CD14-positive monocyte (primary cell): ENCODE measurements around the gene KLF3. TPM values are rescaled to one million over a fixed set of nuclear protein-coding genes. Genes with fewer than 3 reads are reported as not detected.
A peak's percentile ranks its signal among the peaks of the same experiment; 100 is the strongest.

Experiments
- DNase-seq, 3 donors: peaks; one replicate each; pipeline ENCODE4 v3.0.0-alpha.2; 2011 to 2022
- H2AFZ ChIP-seq: 2 replicates; pipeline ENCODE4 v1.6.0; 2012; ENCODE audit warnings: mild to moderate bottlenecking, low read depth, low read length, inconsistent platforms; ENCODE audit not compliant: insufficient read depth, poor library complexity, severe bottlenecking
- H3K27ac ChIP-seq, 2 donors: 1 replicate in 1 of 2; 2 replicates in 1 of 2; pipeline ENCODE4 v1.5.1; 2012 to 2013; ENCODE audit warnings: low read length in 2 of 2, control low read depth in 1 of 2, inconsistent platforms in 1 of 2, low read depth in 1 of 2, mild to moderate bottlenecking in 1 of 2
- H3K27me3 ChIP-seq, 2 donors: one replicate each; pipeline versions ENCODE4 v1.6.0 to v1.6.1; 2011 to 2013; ENCODE audit warnings: low read length in 2 of 2; ENCODE audit not compliant: control insufficient read depth in 2 of 2, insufficient read depth in 2 of 2
- H3K36me3 ChIP-seq, 2 donors: replicated peaks in 1 of 2; 1 replicate in 1 of 2; 2 replicates in 1 of 2; pipeline versions ENCODE4 v1.5.1 to v1.6.1; 2012 to 2013; ENCODE audit warnings: low read length in 2 of 2, control low read depth in 1 of 2, inconsistent platforms in 1 of 2, mild to moderate bottlenecking in 1 of 2; ENCODE audit not compliant: insufficient read depth in 2 of 2, control insufficient read depth in 1 of 2
- H3K4me1 ChIP-seq, 2 donors: 1 replicate in 1 of 2; 2 replicates in 1 of 2; pipeline versions ENCODE4 v1.5.1 to v1.6.1; 2012 to 2013; ENCODE audit warnings: low read length in 2 of 2, control low read depth in 1 of 2, inconsistent platforms in 1 of 2, mild to moderate bottlenecking in 1 of 2, moderate library complexity in 1 of 2; ENCODE audit not compliant: insufficient read depth in 2 of 2, control insufficient read depth in 1 of 2
- H3K4me2 ChIP-seq: replicated peaks from 2 replicates; pipeline ENCODE3; 2012; ENCODE audit warnings: low read length, moderate library complexity, mild to moderate bottlenecking; ENCODE audit not compliant: poor library complexity, severe bottlenecking; ENCODE audit errors: extremely low read depth
- H3K4me3 ChIP-seq, 3 experiments: fragments of 200-600 bp in 1 of 3; sonication (generic) in 1 of 3; replicated peaks in 1 of 3; 1 replicate in 2 of 3; 2 replicates in 1 of 3; pipeline ENCODE4 v1.5.1; 2011 to 2013; ENCODE audit warnings: low read length in 3 of 3, mild to moderate bottlenecking in 3 of 3, control low read depth in 2 of 3, low read depth in 2 of 3, inconsistent platforms in 1 of 3, moderate library complexity in 1 of 3
- H3K79me2 ChIP-seq: 2 replicates; pipeline ENCODE4 v1.6.0; 2012; ENCODE audit warnings: mild to moderate bottlenecking, control low read depth, inconsistent platforms, low read length, moderate library complexity; ENCODE audit not compliant: insufficient read depth
- H3K9ac ChIP-seq: 2 replicates; pipeline ENCODE4 v1.6.0; 2017; ENCODE audit warnings: low read length, mild to moderate bottlenecking; ENCODE audit not compliant: insufficient read depth, poor library complexity, severe bottlenecking
- H3K9me3 ChIP-seq, 2 donors: replicated peaks in 1 of 2; 1 replicate in 1 of 2; 2 replicates in 1 of 2; pipeline versions ENCODE4 v1.5.1 to v1.6.1; 2012 to 2013; ENCODE audit warnings: low read length in 2 of 2, control low read depth in 1 of 2; ENCODE audit not compliant: control insufficient read depth in 1 of 2, insufficient read depth in 1 of 2
- H4K20me1 ChIP-seq: 2 replicates; pipeline ENCODE4 v1.6.0; 2012; ENCODE audit warnings: mild to moderate bottlenecking, low read length, control low read depth, moderate library complexity; ENCODE audit not compliant: insufficient read depth
- H3K27ac Mint-ChIP-seq, 7 donors: one replicate each; pipeline ENCODE4 v1.8.0; 2020; ENCODE audit warnings: mild to moderate bottlenecking in 7 of 7, mixed read lengths in 7 of 7, moderate library complexity in 6 of 7, inconsistent platforms in 2 of 7
- H3K27me3 Mint-ChIP-seq, 3 donors: one replicate each; pipeline ENCODE4 v1.8.0; 2021 to 2022; ENCODE audit warnings: low read depth in 3 of 3, mild to moderate bottlenecking in 3 of 3, mixed read lengths in 3 of 3, moderate library complexity in 3 of 3, inconsistent platforms in 1 of 3
- H3K36me3 Mint-ChIP-seq, 2 donors: one replicate each; pipeline ENCODE4 v1.8.0; 2020; ENCODE audit warnings: mixed read lengths in 2 of 2, inconsistent platforms in 1 of 2, mild to moderate bottlenecking in 1 of 2
- H3K4me1 Mint-ChIP-seq: one replicate; pipeline ENCODE4 v1.8.0; 2020; ENCODE audit warnings: mild to moderate bottlenecking, mixed read lengths
- H3K4me3 Mint-ChIP-seq, 2 donors: one replicate each; pipeline ENCODE4 v1.8.0; 2020; ENCODE audit warnings: mild to moderate bottlenecking in 2 of 2, mixed read lengths in 2 of 2, moderate library complexity in 1 of 2
- H3K9me3 Mint-ChIP-seq, 7 donors: one replicate each; pipeline ENCODE4 v1.8.0; 2020 to 2022; ENCODE audit warnings: mixed read lengths in 7 of 7, mild to moderate bottlenecking in 6 of 7, moderate library complexity in 6 of 7, inconsistent platforms in 2 of 7
- WGBS: methylation state at CpG from one replicate; pipeline ENCODE4 v1.1.5; 2013; ENCODE audit warnings: missing lambda C conversion rate; ENCODE audit not compliant: insufficient coverage; 5-methylcytosine and 5-hydroxymethylcytosine counted together
- intact Hi-C, 2 donors: fragments of 100-400 bp; cut with micrococcal nuclease; formaldehyde crosslinking; loops; one replicate each; pipeline versions ENCODE4 v1.15.0 to v1.15.1; 2023
- polyA plus RNA-seq, 3 donors: library from polyadenylated mRNA; depleted of rRNA in 1 of 3; unstranded in 2 of 3; stranded (reverse) in 1 of 3; fragments of 300-500 nt in 2 of 3; fragments of >200 nt in 1 of 3; fragmentation: Illumina TruSeq in 2 of 3; gene quantifications; 1 replicate in 2 of 3; 2 replicates in 1 of 3; pipeline ENCODE4 v1.2.3, GENCODE V29; 2012 to 2021
- TF ChIP-seq, protein P1 (sequence below): fragments of 200-600 bp; IDR thresholded peaks from one replicate; pipeline ENCODE4 v1.8.0; 2022; ENCODE audit warnings: antibody characterized with exemption, mild to moderate bottlenecking

Gene KLF3
- polyA plus RNA-seq, 3 donors = 46.3 to 95.7 (median 53.9) TPM

DNA sequence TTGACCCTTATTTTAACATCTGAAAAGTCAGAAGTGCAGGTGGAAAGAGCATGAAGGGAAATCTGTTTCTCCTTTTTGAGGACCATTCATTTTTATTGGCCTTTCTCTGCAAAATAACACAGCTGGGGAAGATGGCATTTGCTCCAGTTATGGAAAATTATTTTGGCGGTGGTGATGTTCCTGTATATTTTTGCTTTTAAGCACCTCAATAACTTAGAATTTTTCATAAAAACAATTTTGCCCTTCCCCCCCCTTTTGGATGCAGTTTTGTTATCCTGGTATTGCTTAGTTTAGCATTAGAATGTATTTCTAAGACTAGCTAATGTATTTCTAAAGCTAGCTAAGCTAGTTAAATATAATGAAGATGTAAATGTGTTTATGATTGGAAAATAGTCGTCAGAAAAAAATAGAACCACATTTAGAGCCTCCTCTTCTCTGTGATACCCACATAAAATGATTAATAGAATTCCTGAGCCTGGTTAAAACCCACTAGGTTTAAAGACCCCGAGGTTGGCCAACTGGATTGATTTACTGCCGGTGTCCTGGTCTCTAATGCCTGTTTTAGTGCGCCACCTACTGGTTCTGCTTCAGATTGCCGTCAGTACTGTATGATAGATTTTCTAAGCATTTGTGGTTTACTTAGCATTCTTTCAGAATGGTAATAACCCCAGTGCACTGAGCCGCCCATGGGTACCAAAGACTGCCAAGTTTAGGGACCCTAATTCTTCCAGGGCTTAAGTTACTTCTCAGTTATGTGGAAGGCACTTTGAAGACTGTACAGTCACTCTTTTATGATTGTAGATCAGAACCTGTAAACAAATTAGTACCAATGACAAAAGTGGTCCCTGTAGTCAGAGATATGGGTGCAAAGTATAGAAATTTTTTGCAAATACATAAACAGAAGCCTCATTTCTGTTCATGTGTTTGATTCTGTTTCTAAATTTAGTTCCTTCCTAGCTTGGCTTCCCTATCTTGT, 11.4 kb downstream of the KLF3 start:
- Histone ChIP-seq H3K27me3 (no peaks in the 10 kb centered on the region), H4K20me1 (peaks cover 100% of the 10 kb centered on the region), H3K9me3 (no peaks in the 10 kb centered on the region), H3K27ac (peak overlapping the region in 1 of 2 donors; percentile 62), H3K36me3 (peaks cover 6 to 8% of the 10 kb centered on the region in 2 donors), H3K4me2 (peak overlapping the region; percentile 40), H3K4me1 (peaks cover 55 to 68% of the 10 kb centered on the region in 2 donors), H3K4me3 (peak overlapping the region in 1 of 3 experiments; percentile 29), H3K79me2 (peaks cover 100% of the 10 kb centered on the region), H2AFZ (no peak overlapping the region), H3K9ac (no peak overlapping the region)
- WGBS = 0% methylated on average over 2 of the region's 7 CpGs
- H3K27ac Mint-ChIP-seq = peak overlapping the region in 6 of 7 donors; percentile 56 to 88 (median 69)
- peaks cover 20 to 31% of the 10 kb centered on the region in 2 donors for H3K36me3 Mint-ChIP-seq
- intact Hi-C loops = loop anchor here (1.0 to 10.0 kb wide), 5 partner anchors 355 to 613 kb away; no protein-coding TSS in a partner anchor
- DNase-seq = peak; percentile 67 to 79 (median 75)
- H3K9me3 Mint-ChIP-seq = peaks cover 0 to 1% (median 0%) of the 10 kb centered on the region in 7 donors
- H3K4me1 Mint-ChIP-seq = peaks cover 68% of the 10 kb centered on the region
- TF ChIP-seq, protein P1, sequence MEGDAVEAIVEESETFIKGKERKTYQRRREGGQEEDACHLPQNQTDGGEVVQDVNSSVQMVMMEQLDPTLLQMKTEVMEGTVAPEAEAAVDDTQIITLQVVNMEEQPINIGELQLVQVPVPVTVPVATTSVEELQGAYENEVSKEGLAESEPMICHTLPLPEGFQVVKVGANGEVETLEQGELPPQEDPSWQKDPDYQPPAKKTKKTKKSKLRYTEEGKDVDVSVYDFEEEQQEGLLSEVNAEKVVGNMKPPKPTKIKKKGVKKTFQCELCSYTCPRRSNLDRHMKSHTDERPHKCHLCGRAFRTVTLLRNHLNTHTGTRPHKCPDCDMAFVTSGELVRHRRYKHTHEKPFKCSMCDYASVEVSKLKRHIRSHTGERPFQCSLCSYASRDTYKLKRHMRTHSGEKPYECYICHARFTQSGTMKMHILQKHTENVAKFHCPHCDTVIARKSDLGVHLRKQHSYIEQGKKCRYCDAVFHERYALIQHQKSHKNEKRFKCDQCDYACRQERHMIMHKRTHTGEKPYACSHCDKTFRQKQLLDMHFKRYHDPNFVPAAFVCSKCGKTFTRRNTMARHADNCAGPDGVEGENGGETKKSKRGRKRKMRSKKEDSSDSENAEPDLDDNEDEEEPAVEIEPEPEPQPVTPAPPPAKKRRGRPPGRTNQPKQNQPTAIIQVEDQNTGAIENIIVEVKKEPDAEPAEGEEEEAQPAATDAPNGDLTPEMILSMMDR = peak; percentile 94
- H3K27me3 Mint-ChIP-seq = no peaks in the 10 kb centered on the region
- peak overlapping the region in 1 of 2 donors; percentile 58 for H3K4me3 Mint-ChIP-seq

GRCh38 chr4:38676986-38677385, 13.0 kb downstream of the KLF3 start:
- Histone ChIP-seq H3K27me3 (no peaks in the 10 kb centered on the region), H3K4me3 (no peak overlapping the region), H3K9me3 (no peaks in the 10 kb centered on the region), H3K79me2 (peaks cover 99% of the 10 kb centered on the region), H3K36me3 (peaks cover 19 to 23% of the 10 kb centered on the region in 2 donors), H3K4me1 (peaks cover 39 to 53% of the 10 kb centered on the region in 2 donors), H3K27ac (no peak overlapping the region), H3K9ac (no peak overlapping the region), H3K4me2 (no peak overlapping the region), H4K20me1 (peaks cover 100% of the 10 kb centered on the region), H2AFZ (no peak overlapping the region)
- TF ChIP-seq, protein P1 = no peak
- Mint-ChIP-seq H3K27me3 (no peaks in the 10 kb centered on the region), H3K27ac (peak overlapping the region in 2 of 7 donors; percentile 26 to 40), H3K36me3 (peaks cover 29 to 37% of the 10 kb centered on the region in 2 donors), H3K4me1 (peaks cover 53% of the 10 kb centered on the region), H3K9me3 (peaks cover 0 to 3% (median 0%) of the 10 kb centered on the region in 7 donors), H3K4me3 (no peak overlapping the region)
- no peak for DNase-seq
- intact Hi-C loops = loop anchor here (5.0 to 10.0 kb wide), 2 partner anchors 500 to 612 kb away; no protein-coding TSS in a partner anchor
- 100% methylated on average over 2 of the region's 12 CpGs for WGBS
